Calu3 (cell line): ENCODE measurements around the gene ZNF184. TPM values are rescaled to one million over a fixed set of nuclear protein-coding genes. Genes with fewer than 3 reads are reported as not detected.

Experiments
- BruUV-seq: library from RNA; stranded (reverse); fragments of 400-500 nt; replicated peaks from 2 replicates; lab custom pipeline; 2021; lab: Mats Ljungman, UMichigan
- CTCF ChIA-PET: fragments of 300-600 bp; sonication (Branson Sonifier 250); formaldehyde crosslinking; loops from one replicate; lab custom pipeline; 2022; ENCODE audit warnings: antibody characterized with exemption; lab: Charles Lee
- DNase-seq: peaks from one replicate; pipeline ENCODE4 v3.0.0; 2022
- H3K27ac Mint-ChIP-seq: one replicate; pipeline ENCODE4 v1.8.0; 2022; ENCODE audit warnings: mixed read lengths; ENCODE audit not compliant: unreplicated experiment
- H3K27me3 Mint-ChIP-seq: one replicate; pipeline ENCODE4 v1.8.0; 2022; ENCODE audit warnings: mixed read lengths; ENCODE audit not compliant: unreplicated experiment
- H3K36me3 Mint-ChIP-seq: one replicate; pipeline ENCODE4 v1.8.0; 2022; ENCODE audit warnings: mild to moderate bottlenecking, moderate library complexity, mixed read lengths; ENCODE audit not compliant: insufficient read depth, unreplicated experiment
- H3K4me1 Mint-ChIP-seq: one replicate; pipeline ENCODE4 v1.8.0; 2022; ENCODE audit warnings: mild to moderate bottlenecking, low read depth, mixed read lengths; ENCODE audit not compliant: unreplicated experiment
- H3K4me3 Mint-ChIP-seq: one replicate; pipeline ENCODE4 v1.8.0; 2022; ENCODE audit warnings: mild to moderate bottlenecking, low read depth, moderate library complexity, mixed read lengths; ENCODE audit not compliant: unreplicated experiment
- H3K9me3 Mint-ChIP-seq: one replicate; pipeline ENCODE4 v1.8.0; 2022; ENCODE audit warnings: low read depth, mixed read lengths; ENCODE audit not compliant: unreplicated experiment
- intact Hi-C: fragments of 100-400 bp; cut with micrococcal nuclease; formaldehyde crosslinking; loops from one replicate; pipeline ENCODE4 v1.10.0; 2022; ENCODE audit not compliant: unreplicated experiment
- total RNA-seq: library from RNA; stranded (reverse); gene quantifications from 2 replicates; pipeline ENCODE4 v1.2.3, GENCODE V29; 2022
- TF ChIP-seq, protein P1 (sequence below): fragments of 200-600 bp; IDR thresholded peaks from one replicate; pipeline ENCODE4 v1.8.0; 2022; ENCODE audit warnings: antibody characterized with exemption; ENCODE audit not compliant: unreplicated experiment

ZNF184 gene
- total RNA-seq, 1 experiment from 2014 or later: 11.6 TPM

GRCh38 chr6:27494103-27494502 is 21.2 kb upstream of the ZNF184 start:
- DNase-seq: no peak
- intact Hi-C loops: no loop called here
- peaks cover 15% of the 10 kb centered on the region for H3K36me3 Mint-ChIP-seq
- CTCF ChIA-PET: interaction anchor here (0.6 kb wide), 1 partner anchor 1519 kb away, joined by 3 read pairs; no protein-coding TSS in a partner anchor
- H3K4me3 Mint-ChIP-seq: no peak overlapping the region
- BruUV-seq: no TSS peak
- TF ChIP-seq, protein P1, sequence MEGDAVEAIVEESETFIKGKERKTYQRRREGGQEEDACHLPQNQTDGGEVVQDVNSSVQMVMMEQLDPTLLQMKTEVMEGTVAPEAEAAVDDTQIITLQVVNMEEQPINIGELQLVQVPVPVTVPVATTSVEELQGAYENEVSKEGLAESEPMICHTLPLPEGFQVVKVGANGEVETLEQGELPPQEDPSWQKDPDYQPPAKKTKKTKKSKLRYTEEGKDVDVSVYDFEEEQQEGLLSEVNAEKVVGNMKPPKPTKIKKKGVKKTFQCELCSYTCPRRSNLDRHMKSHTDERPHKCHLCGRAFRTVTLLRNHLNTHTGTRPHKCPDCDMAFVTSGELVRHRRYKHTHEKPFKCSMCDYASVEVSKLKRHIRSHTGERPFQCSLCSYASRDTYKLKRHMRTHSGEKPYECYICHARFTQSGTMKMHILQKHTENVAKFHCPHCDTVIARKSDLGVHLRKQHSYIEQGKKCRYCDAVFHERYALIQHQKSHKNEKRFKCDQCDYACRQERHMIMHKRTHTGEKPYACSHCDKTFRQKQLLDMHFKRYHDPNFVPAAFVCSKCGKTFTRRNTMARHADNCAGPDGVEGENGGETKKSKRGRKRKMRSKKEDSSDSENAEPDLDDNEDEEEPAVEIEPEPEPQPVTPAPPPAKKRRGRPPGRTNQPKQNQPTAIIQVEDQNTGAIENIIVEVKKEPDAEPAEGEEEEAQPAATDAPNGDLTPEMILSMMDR: no peak
- H3K4me1 Mint-ChIP-seq: peaks cover 16% of the 10 kb centered on the region
- no peak overlapping the region for H3K27ac Mint-ChIP-seq
- H3K9me3 Mint-ChIP-seq: no peaks in the 10 kb centered on the region
- no peaks in the 10 kb centered on the region for H3K27me3 Mint-ChIP-seq

DNA sequence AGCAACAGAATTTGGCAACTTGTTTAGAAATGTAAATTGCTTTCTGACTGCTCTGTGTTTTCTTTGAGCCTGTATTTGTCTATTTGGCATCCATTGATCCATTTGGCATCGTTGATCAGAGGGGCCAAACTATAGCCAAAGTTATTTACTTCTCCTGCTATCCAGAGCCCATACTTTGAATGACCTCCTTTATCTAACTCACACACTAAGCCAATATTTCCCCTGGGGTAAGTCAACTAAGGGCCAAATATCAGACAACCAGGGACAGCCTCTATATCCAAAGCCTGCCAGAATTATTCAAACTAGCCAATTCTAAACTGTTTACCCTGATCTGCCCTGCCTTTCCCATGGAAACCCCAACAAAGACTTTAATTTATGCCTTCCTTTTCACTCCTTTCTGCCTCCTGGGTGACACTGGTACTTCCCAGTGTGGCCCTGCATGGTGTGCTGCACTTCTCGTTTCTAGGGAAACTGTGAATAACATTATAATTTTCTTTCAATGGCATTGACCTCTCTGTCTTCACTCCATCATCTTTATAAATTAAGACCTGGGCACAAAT is 19.8 kb upstream of the ZNF184 start:
- H3K36me3 Mint-ChIP-seq: peaks cover 15% of the 10 kb centered on the region
- no peaks in the 10 kb centered on the region for H3K9me3 Mint-ChIP-seq
- peaks cover 16% of the 10 kb centered on the region for H3K4me1 Mint-ChIP-seq
- CTCF ChIA-PET: no interaction called here
- no peak for DNase-seq
- H3K27ac Mint-ChIP-seq: no peak overlapping the region
- no TSS peak for BruUV-seq
- H3K4me3 Mint-ChIP-seq: no peak overlapping the region
- H3K27me3 Mint-ChIP-seq: no peaks in the 10 kb centered on the region
- TF ChIP-seq, protein P1: no peak
- intact Hi-C loops: no loop called here

DNA sequence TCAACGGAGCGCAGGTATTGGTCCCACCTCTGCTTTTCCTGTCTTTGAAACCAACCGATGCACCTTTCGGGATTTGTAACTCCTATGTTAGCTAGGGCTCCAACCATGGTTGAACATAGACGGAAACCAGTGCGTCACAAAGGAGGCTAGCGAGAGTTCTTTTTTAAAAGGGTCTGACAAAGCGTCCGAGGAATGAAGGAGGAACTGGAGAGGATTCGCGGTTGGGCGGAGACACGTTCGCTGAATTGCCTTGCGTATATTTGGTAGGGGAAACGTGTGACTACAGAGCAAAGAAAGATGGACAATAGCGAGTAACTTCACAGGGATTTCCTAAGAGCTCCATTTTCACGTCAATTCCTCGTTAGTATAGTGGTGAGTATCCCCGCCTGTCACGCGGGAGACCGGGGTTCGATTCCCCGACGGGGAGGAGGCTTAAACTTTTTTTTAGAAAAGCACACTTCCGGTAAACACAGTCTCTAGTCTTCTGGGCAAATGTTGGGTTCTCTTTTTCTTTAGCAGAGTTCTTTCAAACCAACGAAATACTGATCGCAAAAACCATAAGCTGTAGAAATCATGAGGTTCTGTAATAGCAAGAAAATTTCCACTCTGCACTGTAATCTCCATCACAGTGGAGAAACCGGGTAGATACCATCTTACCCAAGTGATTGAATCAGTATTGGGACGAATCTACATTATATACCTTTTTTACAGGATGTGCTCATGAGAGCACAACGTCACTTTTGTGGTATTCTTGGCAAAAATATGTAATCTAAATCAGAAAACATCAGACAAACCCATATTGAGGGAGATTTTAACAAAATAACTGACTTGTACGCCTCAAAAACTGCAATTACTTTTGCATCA is 6.6 kb upstream of the ZNF184 start:
- intact Hi-C loops: loop anchor here (1.0 to 5.0 kb wide), 3 partner anchors 24 to 302 kb away; no protein-coding TSS in a partner anchor
- TF ChIP-seq, protein P1: no peak
- BruUV-seq: TSS peak; percentile 52
- no peaks in the 10 kb centered on the region for H3K27me3 Mint-ChIP-seq
- no peaks in the 10 kb centered on the region for H3K9me3 Mint-ChIP-seq
- H3K4me1 Mint-ChIP-seq: no peaks in the 10 kb centered on the region
- no peak overlapping the region for H3K4me3 Mint-ChIP-seq
- peak; percentile 88 for DNase-seq
- CTCF ChIA-PET: interaction anchor here (0.6 to 1.2 kb wide), 5 partner anchors 39 to 317 kb away, joined by 3 to 5 read pairs (median 3); partner anchors contain the start of gene POM121L2
- peaks cover 6% of the 10 kb centered on the region for H3K36me3 Mint-ChIP-seq
- no peak overlapping the region for H3K27ac Mint-ChIP-seq

- H3K4me1 Mint-ChIP-seq: no peaks in the 10 kb centered on the region
- TF ChIP-seq, protein P1: no peak
- BruUV-seq: no TSS peak
- H3K27ac Mint-ChIP-seq: no peak overlapping the region
- no peaks in the 10 kb centered on the region for H3K27me3 Mint-ChIP-seq
- no peak overlapping the region for H3K4me3 Mint-ChIP-seq
- CTCF ChIA-PET: interaction anchor here (0.6 to 1.2 kb wide), 5 partner anchors 40 to 318 kb away, joined by 3 to 5 read pairs (median 3); partner anchors contain the start of gene POM121L2
- H3K9me3 Mint-ChIP-seq: no peaks in the 10 kb centered on the region
- DNase-seq: peak; percentile 92
- intact Hi-C loops: loop anchor here (1.0 to 5.0 kb wide), 3 partner anchors 24 to 302 kb away; no protein-coding TSS in a partner anchor
- H3K36me3 Mint-ChIP-seq: peaks cover 6% of the 10 kb centered on the region
These were observed 5.9 kb upstream of the ZNF184 start for GRCh38 chr6:27478706-27479318.
